Glutamatergic neuron (in vitro differentiated cells): ENCODE data around the gene CLDN12. TPM values are rescaled to one million over a fixed set of nuclear protein-coding genes. Genes with fewer than 3 reads are reported as not detected.

ENCODE experiments used
- DNase-seq: peaks from one replicate; pipeline ENCODE4 v3.0.0; 2022
- H3K27ac Mint-ChIP-seq: one replicate; pipeline ENCODE4 v1.8.0; 2020; ENCODE audit warnings: mild to moderate bottlenecking, mixed read lengths, inconsistent platforms; ENCODE audit not compliant: unreplicated experiment
- H3K27me3 Mint-ChIP-seq: one replicate; pipeline ENCODE4 v1.8.0; 2020; ENCODE audit warnings: mild to moderate bottlenecking, moderate library complexity, mixed read lengths, inconsistent platforms; ENCODE audit not compliant: unreplicated experiment
- H3K36me3 Mint-ChIP-seq: one replicate; pipeline ENCODE4 v1.8.0; 2020; ENCODE audit warnings: mild to moderate bottlenecking, mixed read lengths, inconsistent platforms; ENCODE audit not compliant: unreplicated experiment
- H3K4me1 Mint-ChIP-seq: one replicate; pipeline ENCODE4 v1.8.0; 2020; ENCODE audit warnings: mild to moderate bottlenecking, low read depth, mixed read lengths, inconsistent platforms; ENCODE audit not compliant: unreplicated experiment
- H3K4me3 Mint-ChIP-seq: one replicate; pipeline ENCODE4 v1.8.0; 2020; ENCODE audit warnings: mild to moderate bottlenecking, mixed read lengths, inconsistent platforms; ENCODE audit not compliant: unreplicated experiment
- H3K9me3 Mint-ChIP-seq: one replicate; pipeline ENCODE4 v1.8.0; 2020; ENCODE audit warnings: mild to moderate bottlenecking, moderate library complexity, mixed read lengths, inconsistent platforms; ENCODE audit not compliant: unreplicated experiment
- CTCF ChIP-seq: fragments of 200-600 bp; sonication (generic); IDR thresholded peaks from one replicate; pipeline ENCODE4 v1.5.0; 2021; ENCODE audit not compliant: partially characterized antibody, unreplicated experiment
- total RNA-seq: library from RNA; stranded (reverse); fragmentation: NEBNext Ultra II Directional; extraction: Animal tissue kit (Norgen Biotek cat#: 25700); gene quantifications from one replicate; pipeline ENCODE4 v1.2.1, GENCODE V29; 2021; ENCODE audit not compliant: unreplicated experiment

Gene CLDN12
- total RNA-seq, 1 donor from 2014 or later, result 53.9 TPM

GRCh38 chr7:90402785-90403173 is 482 bp upstream of the CLDN12 start:
- Mint-ChIP-seq H3K27me3 (peaks cover 2% of the 10 kb centered on the region), H3K4me3 (peak overlapping the region; percentile 99), H3K36me3 (no peaks in the 10 kb centered on the region), H3K9me3 (peaks cover 3% of the 10 kb centered on the region), H3K27ac (peak overlapping the region; percentile 97), H3K4me1 (no peaks in the 10 kb centered on the region)
- no peak for DNase-seq
- no peak for TF ChIP-seq CTCF

GRCh38 chr7:90404777-90405176 is 1.5 kb downstream of the CLDN12 start:
- Mint-ChIP-seq H3K36me3 (no peaks in the 10 kb centered on the region), H3K27ac (peak overlapping the region; percentile 97), H3K9me3 (peaks cover 3% of the 10 kb centered on the region), H3K27me3 (peaks cover 2% of the 10 kb centered on the region), H3K4me1 (no peaks in the 10 kb centered on the region), H3K4me3 (peak overlapping the region; percentile 99)
- TF ChIP-seq CTCF, result no peak
- no peak for DNase-seq

- H3K27me3 Mint-ChIP-seq, result peaks cover 2% of the 10 kb centered on the region
- H3K9me3 Mint-ChIP-seq, result peaks cover 3% of the 10 kb centered on the region
- no peak overlapping the region for H3K27ac Mint-ChIP-seq
- no peaks in the 10 kb centered on the region for H3K36me3 Mint-ChIP-seq
- DNase-seq, result no peak
- H3K4me3 Mint-ChIP-seq, result no peak overlapping the region
- H3K4me1 Mint-ChIP-seq, result no peaks in the 10 kb centered on the region
- no peak for TF ChIP-seq CTCF
Measured at GRCh38 chr7:90407484-90407821, 4.2 kb downstream of the CLDN12 start.

- Mint-ChIP-seq H3K4me3 (no peak overlapping the region), H3K36me3 (no peaks in the 10 kb centered on the region), H3K27me3 (no peaks in the 10 kb centered on the region), H3K27ac (no peak overlapping the region), H3K9me3 (peaks cover 3% of the 10 kb centered on the region), H3K4me1 (no peaks in the 10 kb centered on the region)
- DNase-seq, result no peak
- no peak for TF ChIP-seq CTCF
Measured at GRCh38 chr7:90408142-90408541, 4.9 kb downstream of the CLDN12 start.

GRCh38 chr7:90409667-90410066 is 6.4 kb downstream of the CLDN12 start:
- Mint-ChIP-seq H3K36me3 (no peaks in the 10 kb centered on the region), H3K9me3 (no peaks in the 10 kb centered on the region), H3K27me3 (no peaks in the 10 kb centered on the region), H3K4me1 (no peaks in the 10 kb centered on the region), H3K4me3 (no peak overlapping the region), H3K27ac (no peak overlapping the region)
- TF ChIP-seq CTCF, result no peak
- DNase-seq, result no peak
